GM12892 (cell line): Measurements from ENCODE around the gene INSR.

ENCODE experiments used
- POLR2A ChIP-seq: IDR thresholded peaks from 2 replicates; pipeline ENCODE4 v1.6.1; 2011; ENCODE audit warnings: low read depth, low read length, control low read depth
- TAF1 ChIP-seq: IDR thresholded peaks from 2 replicates; pipeline ENCODE4 v1.6.1; 2011; ENCODE audit warnings: low read depth, mild to moderate bottlenecking, control low read depth, low read length, borderline replicate concordance

- TF ChIP-seq POLR2A (no peak), TAF1 (no peak)
These were observed 178.5 kb downstream of the INSR start for GRCh38 chr19:7115721-7116120.
